DND-41 (cell line): ENCODE measurements around the gene DLG2.

Experiments
- ATAC-seq: fragments of 200-7000 bp; cut with Tn5 transposase; 3 replicates; pipeline ENCODE4 v1.9.1; 2021; ENCODE audit warnings: low read depth; ENCODE audit not compliant: insufficient read depth
- DNase-seq: peaks from one replicate; pipeline ENCODE4 v3.0.0-alpha.2; 2020
- H2AFZ ChIP-seq: 2 replicates; pipeline ENCODE4 v1.6.0; 2012; ENCODE audit warnings: low read depth, low read length
- H3K27ac ChIP-seq: 2 replicates; pipeline ENCODE4 v1.5.1; 2012; ENCODE audit warnings: low read length, inconsistent platforms
- H3K27me3 ChIP-seq: fragments of 200-600 bp; sonication (generic); 2 replicates; pipeline ENCODE4 v1.6.0; 2012; ENCODE audit warnings: low read length, mild to moderate bottlenecking, inconsistent platforms; ENCODE audit not compliant: insufficient read depth, poor library complexity
- H3K36me3 ChIP-seq: 2 replicates; pipeline ENCODE4 v1.5.1; 2012; ENCODE audit warnings: low read length, inconsistent platforms; ENCODE audit not compliant: insufficient read depth
- H3K4me1 ChIP-seq: 2 replicates; pipeline ENCODE4 v1.5.1; 2012; ENCODE audit warnings: mild to moderate bottlenecking, low read length; ENCODE audit not compliant: insufficient read depth
- H3K4me2 ChIP-seq: 2 replicates; pipeline ENCODE4 v1.6.0; 2012; ENCODE audit warnings: mild to moderate bottlenecking, moderate library complexity, low read length, inconsistent platforms; ENCODE audit not compliant: insufficient read depth
- H3K4me3 ChIP-seq, 2 experiments: fragments of 200-600 bp in 1 of 2; shearing (Covaris generic) in 1 of 2; 2 replicates each; pipeline ENCODE4 v1.5.1; 2012 to 2016; ENCODE audit warnings: inconsistent platforms in 2 of 2, low read length in 2 of 2, mild to moderate bottlenecking in 2 of 2, low read depth in 1 of 2, moderate library complexity in 1 of 2
- H3K79me2 ChIP-seq: 2 replicates; pipeline ENCODE4 v1.6.0; 2012; ENCODE audit warnings: low read length, inconsistent platforms; ENCODE audit not compliant: insufficient read depth
- H3K9ac ChIP-seq: 2 replicates; pipeline ENCODE4 v1.6.0; 2012; ENCODE audit warnings: low read depth, mild to moderate bottlenecking, inconsistent platforms, low read length, moderate library complexity
- H3K9me3 ChIP-seq: 2 replicates; pipeline ENCODE4 v1.5.1; 2012; ENCODE audit warnings: low read length, moderate library complexity, mild to moderate bottlenecking, inconsistent platforms; ENCODE audit not compliant: insufficient read depth, severe bottlenecking
- H4K20me1 ChIP-seq: 2 replicates; pipeline ENCODE4 v1.6.0; 2012; ENCODE audit warnings: low read length; ENCODE audit not compliant: insufficient read depth
- CTCF ChIP-seq: IDR thresholded peaks from 2 replicates; pipeline ENCODE4 v1.5.1; 2012; ENCODE audit warnings: borderline replicate concordance, low read length, moderate library complexity, mild to moderate bottlenecking; ENCODE audit not compliant: poor library complexity, severe bottlenecking; ENCODE audit errors: extremely low read depth
- EZH2 ChIP-seq: IDR thresholded peaks from 3 replicates; pipeline ENCODE4 v1.6.1; 2012; ENCODE audit warnings: borderline replicate concordance, low read depth, mild to moderate bottlenecking, moderate library complexity, low read length, inconsistent platforms; ENCODE audit not compliant: severe bottlenecking

The DLG2 gene

GRCh38 chr11:84412862-84413261, 1214.3 kb downstream of the DLG2 start:
- no peak for TF ChIP-seq EZH2
- no peak for TF ChIP-seq CTCF
- no peaks in the 10 kb centered on the region for H3K9me3 ChIP-seq
- no peak overlapping the region for H2AFZ ChIP-seq
- H3K4me3 ChIP-seq, result no peak overlapping the region
- ATAC-seq, result no peak
- no peak overlapping the region for H3K27ac ChIP-seq
- no peaks in the 10 kb centered on the region for H4K20me1 ChIP-seq
- no peak overlapping the region for H3K9ac ChIP-seq
- no peaks in the 10 kb centered on the region for H3K27me3 ChIP-seq
- H3K4me2 ChIP-seq, result no peak overlapping the region
- H3K36me3 ChIP-seq, result no peaks in the 10 kb centered on the region
- no peaks in the 10 kb centered on the region for H3K79me2 ChIP-seq
- no peaks in the 10 kb centered on the region for H3K4me1 ChIP-seq
- no peak for DNase-seq

- no peaks in the 10 kb centered on the region for H3K79me2 ChIP-seq
- H3K27ac ChIP-seq, result no peak overlapping the region
- no peaks in the 10 kb centered on the region for H3K4me1 ChIP-seq
- ATAC-seq, result no peak
- H4K20me1 ChIP-seq, result no peaks in the 10 kb centered on the region
- no peak overlapping the region for H3K4me2 ChIP-seq
- no peaks in the 10 kb centered on the region for H3K27me3 ChIP-seq
- H3K4me3 ChIP-seq, result no peak overlapping the region
- TF ChIP-seq CTCF (no peak), EZH2 (no peak)
- H2AFZ ChIP-seq, result no peak overlapping the region
- no peak for DNase-seq
- no peaks in the 10 kb centered on the region for H3K36me3 ChIP-seq
- no peak overlapping the region for H3K9ac ChIP-seq
- H3K9me3 ChIP-seq, result no peaks in the 10 kb centered on the region
Measured at GRCh38 chr11:84408946-84409411, 1218.2 kb downstream of the DLG2 start.

DNA sequence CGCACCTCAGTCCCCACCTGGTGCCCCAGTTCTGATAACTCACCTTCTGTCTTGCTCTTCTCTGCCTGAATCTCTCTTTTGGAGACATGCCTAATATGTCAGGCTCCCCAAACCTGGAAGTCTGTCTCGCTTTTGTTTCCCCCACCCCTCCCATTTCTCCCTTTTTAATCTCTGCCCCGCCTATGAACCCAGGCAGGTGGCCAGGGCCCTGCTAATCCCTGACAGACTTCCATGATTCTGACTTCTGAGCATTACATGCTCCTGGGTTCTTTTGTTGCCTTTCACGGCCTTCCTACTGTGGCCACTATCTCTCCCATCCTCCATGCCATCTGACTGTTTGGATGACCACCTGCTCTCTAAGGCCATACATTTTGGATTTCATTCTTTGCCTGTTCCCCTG, 1220.1 kb downstream of the DLG2 start:
- Histone ChIP-seq H4K20me1 (no peaks in the 10 kb centered on the region), H3K36me3 (no peaks in the 10 kb centered on the region), H3K9me3 (no peaks in the 10 kb centered on the region), H2AFZ (no peak overlapping the region), H3K4me3 (no peak overlapping the region), H3K4me2 (no peak overlapping the region), H3K27me3 (no peaks in the 10 kb centered on the region), H3K4me1 (no peaks in the 10 kb centered on the region), H3K27ac (no peak overlapping the region), H3K79me2 (no peaks in the 10 kb centered on the region), H3K9ac (no peak overlapping the region)
- ATAC-seq (no peak), DNase-seq (no peak)
- TF ChIP-seq CTCF (no peak), EZH2 (no peak)
